ENCODE data around the gene PIGM. TPM values are rescaled to one million over a fixed set of nuclear protein-coding genes. Genes with fewer than 3 reads are reported as not detected.

The PIGM gene
- polyA plus RNA-seq, 4 donors = 1.1 to 16.2 (median 2.7) TPM

- DNase-seq (peak; percentile 28 to 46), FAIRE-seq (no peak)
- no peak overlapping the region for H3K27ac ChIP-seq (ENCODE audit: low read depth in 1 of 3, low read length in 2 of 3)
- peaks cover 0 to 2% (median 0%) of the 10 kb centered on the region in 3 donors for H3K36me3 ChIP-seq (ENCODE audit: control insufficient read depth in 3 of 3, insufficient read depth in 2 of 3, low read depth in 1 of 3, low read length in 3 of 3)
- H3K27me3 ChIP-seq (ENCODE audit: control insufficient read depth in 3 of 3, insufficient read depth in 3 of 3, low read length in 3 of 3) = no peaks in the 10 kb centered on the region
- H3K9me3 ChIP-seq (ENCODE audit: control insufficient read depth in 2 of 2, insufficient read depth in 1 of 2, low read depth in 1 of 2, low read length in 1 of 2) = no peaks in the 10 kb centered on the region
- peaks cover 2 to 11% (median 4%) of the 10 kb centered on the region in 3 donors for H3K4me1 ChIP-seq (ENCODE audit: control insufficient read depth in 3 of 3, insufficient read depth in 2 of 3, low read depth in 1 of 3, low read length in 2 of 3)
- WGBS, 3 donors = 15 to 42% (median 34%) methylated on average over 6 of the region's 6 CpGs
- H3K4me3 ChIP-seq (ENCODE audit: low read depth in 1 of 3, low read length in 3 of 3) = no peak overlapping the region
These were observed 9.2 kb downstream of the PIGM start for GRCh38 chr1:160022330-160023310.

DNA sequence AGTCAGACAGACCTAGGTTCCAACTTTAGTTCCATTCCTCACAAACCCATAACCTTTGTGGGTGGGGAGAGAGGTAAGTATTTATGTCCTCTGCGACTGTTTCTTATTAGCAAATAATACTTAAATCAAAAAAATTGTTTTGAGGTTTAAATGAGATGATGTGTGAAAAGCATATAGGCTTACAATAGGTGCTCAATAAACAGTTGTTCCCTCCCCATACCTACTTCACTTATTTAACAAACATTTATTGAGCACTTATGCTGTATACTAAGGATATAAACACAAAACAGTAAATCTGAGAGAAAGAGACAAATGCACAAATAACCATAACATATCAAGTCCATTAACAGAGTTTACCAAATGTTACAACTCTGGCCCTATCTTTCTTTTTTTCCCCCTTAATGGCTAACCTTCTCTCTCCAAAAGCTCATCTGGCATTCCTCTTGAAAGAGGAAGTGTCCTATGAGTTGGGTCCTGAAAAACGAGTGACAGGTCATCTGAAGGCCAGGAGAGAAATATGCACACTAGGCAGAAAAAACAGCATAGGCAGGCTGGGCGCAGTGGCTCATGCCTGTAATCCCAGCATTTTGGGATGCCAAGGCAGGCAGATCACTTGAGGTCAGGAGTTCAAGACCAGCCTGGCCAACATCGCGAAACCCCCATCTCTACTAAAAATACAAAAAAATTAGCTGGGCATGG lies 10.3 kb downstream of the PIGM start:
- H3K27ac ChIP-seq (ENCODE audit: low read depth in 1 of 3, low read length in 2 of 3) = no peak overlapping the region
- no peaks in the 10 kb centered on the region for H3K9me3 ChIP-seq (ENCODE audit: control insufficient read depth in 2 of 2, insufficient read depth in 1 of 2, low read depth in 1 of 2, low read length in 1 of 2)
- no peak overlapping the region for H3K4me3 ChIP-seq (ENCODE audit: low read depth in 1 of 3, low read length in 3 of 3)
- 79 to 96% (median 93%) methylated on average over 5 of the region's 5 CpGs for WGBS, 3 donors
- H3K4me1 ChIP-seq (ENCODE audit: control insufficient read depth in 3 of 3, insufficient read depth in 2 of 3, low read depth in 1 of 3, low read length in 2 of 3) = peaks cover 2 to 11% (median 4%) of the 10 kb centered on the region in 3 donors
- H3K36me3 ChIP-seq (ENCODE audit: control insufficient read depth in 3 of 3, insufficient read depth in 2 of 3, low read depth in 1 of 3, low read length in 3 of 3) = peaks cover 0 to under 1% (median 0%) of the 10 kb centered on the region in 3 donors
- H3K27me3 ChIP-seq (ENCODE audit: control insufficient read depth in 3 of 3, insufficient read depth in 3 of 3, low read length in 3 of 3) = peaks cover 0 to 3% (median 0%) of the 10 kb centered on the region in 3 donors
- DNase-seq (no peak), FAIRE-seq (no peak)

DNA sequence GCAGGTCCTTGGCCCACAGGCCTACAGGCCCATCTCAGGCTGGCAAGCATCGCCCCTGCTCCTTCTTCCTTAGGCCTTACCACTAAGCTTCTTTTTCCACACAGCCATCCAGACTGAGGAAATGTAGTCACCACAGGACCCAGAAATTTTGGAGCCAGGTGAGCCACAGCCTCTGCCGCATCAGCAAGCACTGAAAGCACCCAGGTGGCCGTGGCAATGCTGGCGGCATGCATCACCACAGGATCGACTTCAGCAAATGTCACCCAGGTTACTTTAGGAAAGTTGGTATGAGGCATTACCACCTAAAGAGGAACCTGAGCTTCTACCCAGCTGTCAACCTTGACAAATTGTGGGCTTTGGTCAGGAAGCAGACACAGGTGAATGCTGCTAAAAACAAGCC lies 11.6 kb downstream of the PIGM start:
- FAIRE-seq = no peak
- H3K36me3 ChIP-seq (ENCODE audit: control insufficient read depth in 3 of 3, insufficient read depth in 2 of 3, low read depth in 1 of 3, low read length in 3 of 3) = no peaks in the 10 kb centered on the region

GRCh38 chr1:160018900-160019299 lies 12.9 kb downstream of the PIGM start:
- DNase-seq (no peak), FAIRE-seq (no peak)
- Histone ChIP-seq H3K4me1 (ENCODE audit: control insufficient read depth in 3 of 3, insufficient read depth in 2 of 3, low read depth in 1 of 3, low read length in 2 of 3) (peaks cover 2 to 10% (median 2%) of the 10 kb centered on the region in 3 donors), H3K36me3 (ENCODE audit: control insufficient read depth in 3 of 3, insufficient read depth in 2 of 3, low read depth in 1 of 3, low read length in 3 of 3) (no peaks in the 10 kb centered on the region), H3K9me3 (ENCODE audit: control insufficient read depth in 2 of 2, insufficient read depth in 1 of 2, low read depth in 1 of 2, low read length in 1 of 2) (no peaks in the 10 kb centered on the region), H3K4me3 (ENCODE audit: low read depth in 1 of 3, low read length in 3 of 3) (no peak overlapping the region), H3K27me3 (ENCODE audit: control insufficient read depth in 3 of 3, insufficient read depth in 3 of 3, low read length in 3 of 3) (peaks cover 0 to 3% (median 0%) of the 10 kb centered on the region in 3 donors), H3K27ac (ENCODE audit: low read depth in 1 of 3, low read length in 2 of 3) (no peak overlapping the region)
- WGBS, 3 donors = 85 to 94% (median 86%) methylated on average over 1 of the region's 1 CpG

More for the DNA sequence above, 11.6 kb downstream of the PIGM start:
- Histone ChIP-seq H3K4me3 (ENCODE audit: low read depth in 1 of 3, low read length in 3 of 3) (no peak overlapping the region), H3K9me3 (ENCODE audit: control insufficient read depth in 2 of 2, insufficient read depth in 1 of 2, low read depth in 1 of 2, low read length in 1 of 2) (no peaks in the 10 kb centered on the region), H3K27me3 (ENCODE audit: control insufficient read depth in 3 of 3, insufficient read depth in 3 of 3, low read length in 3 of 3) (peaks cover 0 to 3% (median 0%) of the 10 kb centered on the region in 3 donors), H3K27ac (ENCODE audit: low read depth in 1 of 3, low read length in 2 of 3) (no peak overlapping the region), H3K4me1 (ENCODE audit: control insufficient read depth in 3 of 3, insufficient read depth in 2 of 3, low read depth in 1 of 3, low read length in 2 of 3) (peaks cover 2 to 11% (median 2%) of the 10 kb centered on the region in 3 donors)
- 81 to 93% (median 86%) methylated on average over 5 of the region's 5 CpGs for WGBS, 3 donors
- DNase-seq = no peak

DNA sequence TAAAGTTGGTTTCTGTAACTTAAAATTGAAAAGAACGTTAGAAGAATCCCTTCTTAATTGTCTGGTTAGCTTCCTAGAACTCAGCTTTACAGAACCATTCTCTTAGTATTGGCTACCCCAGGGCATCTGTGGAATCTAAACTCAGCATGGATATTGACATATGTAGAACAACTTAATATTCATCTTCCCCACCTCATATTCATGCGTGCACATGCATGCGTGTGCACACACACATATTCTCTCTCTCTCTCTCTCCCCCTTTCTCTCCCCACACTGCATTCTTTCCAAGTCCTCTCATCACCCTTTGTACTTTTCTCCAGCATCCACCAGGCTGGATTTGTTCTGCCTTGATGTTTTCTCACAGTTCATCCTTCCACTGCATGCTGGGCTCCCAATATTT lies 13.4 kb downstream of the PIGM start:
- peaks cover 0 to 3% (median 0%) of the 10 kb centered on the region in 3 donors for H3K27me3 ChIP-seq (ENCODE audit: control insufficient read depth in 3 of 3, insufficient read depth in 3 of 3, low read length in 3 of 3)
- no peak overlapping the region for H3K27ac ChIP-seq (ENCODE audit: low read depth in 1 of 3, low read length in 2 of 3)
- no peak for FAIRE-seq
- H3K36me3 ChIP-seq (ENCODE audit: control insufficient read depth in 3 of 3, insufficient read depth in 2 of 3, low read depth in 1 of 3, low read length in 3 of 3) = no peaks in the 10 kb centered on the region
- no peak for DNase-seq
- no peak overlapping the region for H3K4me3 ChIP-seq (ENCODE audit: low read depth in 1 of 3, low read length in 3 of 3)
- no peaks in the 10 kb centered on the region for H3K9me3 ChIP-seq (ENCODE audit: control insufficient read depth in 2 of 2, insufficient read depth in 1 of 2, low read depth in 1 of 2, low read length in 1 of 2)
- H3K4me1 ChIP-seq (ENCODE audit: control insufficient read depth in 3 of 3, insufficient read depth in 2 of 3, low read depth in 1 of 3, low read length in 2 of 3) = peaks cover 0 to 5% (median 2%) of the 10 kb centered on the region in 3 donors
- 88 to 94% (median 90%) methylated on average over 3 of the region's 3 CpGs for WGBS, 3 donors

DNA sequence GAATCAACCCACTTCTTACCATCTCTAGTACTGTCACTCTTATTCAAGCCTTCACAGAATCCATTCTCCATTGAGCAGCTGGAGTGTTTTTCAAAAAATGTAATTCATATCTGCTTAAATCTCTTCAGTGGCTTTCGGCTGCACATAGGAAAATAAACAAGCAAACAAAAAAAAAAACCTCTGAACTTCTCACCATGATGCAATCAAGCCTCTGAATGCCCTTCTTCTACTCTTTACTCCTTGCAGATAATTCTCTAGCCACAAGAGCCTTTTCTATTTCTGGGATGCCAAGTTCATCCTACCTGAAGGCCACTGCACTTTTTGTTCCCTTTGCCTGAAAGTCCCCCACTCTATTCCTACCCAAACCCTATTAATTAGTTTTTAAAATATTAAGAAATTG lies 14.2 kb downstream of the PIGM start:
- peaks cover 0 to 3% (median 0%) of the 10 kb centered on the region in 3 donors for H3K27me3 ChIP-seq (ENCODE audit: control insufficient read depth in 3 of 3, insufficient read depth in 3 of 3, low read length in 3 of 3)
- no peaks in the 10 kb centered on the region for H3K36me3 ChIP-seq (ENCODE audit: control insufficient read depth in 3 of 3, insufficient read depth in 2 of 3, low read depth in 1 of 3, low read length in 3 of 3)
- FAIRE-seq = no peak
- 63 to 78% (median 72%) methylated on average over 1 of the region's 1 CpG for WGBS, 3 donors
- H3K27ac ChIP-seq (ENCODE audit: low read depth in 1 of 3, low read length in 2 of 3) = no peak overlapping the region
- DNase-seq = no peak
- no peaks in the 10 kb centered on the region for H3K9me3 ChIP-seq (ENCODE audit: control insufficient read depth in 2 of 2, insufficient read depth in 1 of 2, low read depth in 1 of 2, low read length in 1 of 2)
- no peak overlapping the region for H3K4me3 ChIP-seq (ENCODE audit: low read depth in 1 of 3, low read length in 3 of 3)
- H3K4me1 ChIP-seq (ENCODE audit: control insufficient read depth in 3 of 3, insufficient read depth in 2 of 3, low read depth in 1 of 3, low read length in 2 of 3) = peaks cover 0 to 5% (median 2%) of the 10 kb centered on the region in 3 donors

DNA sequence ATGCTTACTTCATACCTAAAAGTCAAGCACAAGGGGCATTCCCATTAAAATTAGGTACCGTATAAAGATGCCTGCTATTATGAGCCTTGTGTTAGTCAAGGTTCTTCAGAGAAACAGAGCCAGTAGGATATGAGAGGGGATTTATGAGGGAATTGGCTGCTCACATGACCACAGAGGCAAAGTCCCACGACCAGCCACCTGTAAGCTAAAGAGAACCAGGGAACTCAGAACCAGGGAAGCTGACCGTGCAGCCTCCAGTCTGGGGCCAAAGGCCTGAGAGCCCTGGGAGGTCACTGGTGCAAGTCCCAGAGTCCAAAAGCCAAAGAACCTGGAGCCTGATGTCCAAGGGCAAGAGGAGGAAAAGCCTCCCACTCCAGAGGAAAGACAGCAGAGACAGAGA lies 20.0 kb downstream of the PIGM start:
- Histone ChIP-seq H3K27me3 (ENCODE audit: control insufficient read depth in 3 of 3, insufficient read depth in 3 of 3, low read length in 3 of 3) (peaks cover 0 to 5% (median 0%) of the 10 kb centered on the region in 3 donors), H3K9me3 (ENCODE audit: control insufficient read depth in 2 of 2, insufficient read depth in 1 of 2, low read depth in 1 of 2, low read length in 1 of 2) (no peaks in the 10 kb centered on the region), H3K4me3 (ENCODE audit: low read depth in 1 of 3, low read length in 3 of 3) (no peak overlapping the region), H3K4me1 (ENCODE audit: control insufficient read depth in 3 of 3, insufficient read depth in 2 of 3, low read depth in 1 of 3, low read length in 2 of 3) (peaks cover 0 to 24% (median 3%) of the 10 kb centered on the region in 3 donors), H3K27ac (ENCODE audit: low read depth in 1 of 3, low read length in 2 of 3) (peak overlapping the region in 1 of 3 donors; percentile 34), H3K36me3 (ENCODE audit: control insufficient read depth in 3 of 3, insufficient read depth in 2 of 3, low read depth in 1 of 3, low read length in 3 of 3) (no peaks in the 10 kb centered on the region)
- no peak for FAIRE-seq
- 17 to 51% (median 36%) methylated on average over 3 of the region's 3 CpGs for WGBS, 3 donors
- DNase-seq = peak in 1 of 2 donors; percentile 86

- no peaks in the 10 kb centered on the region for H3K36me3 ChIP-seq (ENCODE audit: control insufficient read depth in 3 of 3, insufficient read depth in 2 of 3, low read depth in 1 of 3, low read length in 3 of 3)
- no peak overlapping the region for H3K4me3 ChIP-seq (ENCODE audit: low read depth in 1 of 3, low read length in 3 of 3)
- H3K9me3 ChIP-seq (ENCODE audit: control insufficient read depth in 2 of 2, insufficient read depth in 1 of 2, low read depth in 1 of 2, low read length in 1 of 2) = no peaks in the 10 kb centered on the region
- H3K27me3 ChIP-seq (ENCODE audit: control insufficient read depth in 3 of 3, insufficient read depth in 3 of 3, low read length in 3 of 3) = peaks cover 0 to 4% (median 0%) of the 10 kb centered on the region in 3 donors
- DNase-seq (no peak), FAIRE-seq (no peak)
- H3K27ac ChIP-seq (ENCODE audit: low read depth in 1 of 3, low read length in 2 of 3) = no peak overlapping the region
- peaks cover 0 to 40% (median 7%) of the 10 kb centered on the region in 3 donors for H3K4me1 ChIP-seq (ENCODE audit: control insufficient read depth in 3 of 3, insufficient read depth in 2 of 3, low read depth in 1 of 3, low read length in 2 of 3)
- 22 to 67% (median 34%) methylated on average over 2 of the region's 2 CpGs for WGBS, 3 donors
These were observed 22.0 kb downstream of the PIGM start for GRCh38 chr1:160009801-160010200.

Measured in small intestine (tissue), 7 donors.